ENCODE data around the gene WFDC8. TPM values are rescaled to one million over a fixed set of nuclear protein-coding genes. Genes with fewer than 3 reads are reported as not detected.

Gene WFDC8
- total RNA-seq, 2 experiments from 2014 or later: not detected

- H3K9me3 Mint-ChIP-seq: no peaks in the 10 kb centered on the region
- no peaks in the 10 kb centered on the region for H3K36me3 Mint-ChIP-seq
- no peaks in the 10 kb centered on the region for H3K4me1 Mint-ChIP-seq
- H3K27me3 Mint-ChIP-seq: peaks cover 23% of the 10 kb centered on the region
- no peak overlapping the region for H3K27ac Mint-ChIP-seq
- no peak overlapping the region for H3K4me3 Mint-ChIP-seq
- no peak for DNase-seq
Observed at GRCh38 chr20:45523821-45524220, 55.3 kb downstream of the WFDC8 start.

DNA sequence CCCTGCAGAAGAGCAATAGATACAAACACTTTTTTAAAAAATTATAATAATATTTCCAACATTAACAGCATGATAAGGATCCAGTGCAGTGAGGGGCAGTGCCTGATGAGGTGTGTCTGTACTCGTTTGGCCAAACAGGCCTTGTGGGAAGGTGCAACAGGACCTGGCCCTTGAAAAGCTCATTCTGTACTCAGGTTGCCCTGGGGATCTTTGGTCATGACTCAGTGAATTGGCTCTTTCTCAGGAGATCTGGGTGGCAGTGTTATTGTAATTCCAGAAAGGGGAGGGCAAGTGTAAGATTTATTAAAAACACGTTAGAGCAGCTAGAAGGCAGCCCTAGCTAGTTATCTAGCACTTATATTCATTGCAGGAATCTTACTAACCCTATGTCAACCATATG, 60.8 kb downstream of the WFDC8 start:
- Mint-ChIP-seq H3K4me1 (no peaks in the 10 kb centered on the region), H3K4me3 (no peak overlapping the region)

GRCh38 chr20:45515147-45515913, 63.8 kb downstream of the WFDC8 start, which contains the start of gene SPINT3:
Gene SPINT3 (minus strand): TSS chr20:45515622. CDS start chr20:45515608, 14 bp downstream.
- Mint-ChIP-seq H3K9me3 (no peaks in the 10 kb centered on the region), H3K4me3 (no peak within 1 kb of the TSS)
- DNase-seq: no peak

More for the DNA sequence above, 60.8 kb downstream of the WFDC8 start:
- peaks cover 27% of the 10 kb centered on the region for H3K27me3 Mint-ChIP-seq
- H3K36me3 Mint-ChIP-seq: no peaks in the 10 kb centered on the region
- no peak overlapping the region for H3K27ac Mint-ChIP-seq
- no peaks in the 10 kb centered on the region for H3K9me3 Mint-ChIP-seq
- no peak for DNase-seq

GRCh38 chr20:45510242-45510862, 68.7 kb downstream of the WFDC8 start:
- no peaks in the 10 kb centered on the region for H3K36me3 Mint-ChIP-seq
- no peak for DNase-seq
- H3K4me1 Mint-ChIP-seq: peaks cover 15% of the 10 kb centered on the region
- no peaks in the 10 kb centered on the region for H3K9me3 Mint-ChIP-seq
- H3K4me3 Mint-ChIP-seq: no peak overlapping the region
- no peak overlapping the region for H3K27ac Mint-ChIP-seq
- peaks cover 55% of the 10 kb centered on the region for H3K27me3 Mint-ChIP-seq

More at GRCh38 chr20:45515147-45515913, 63.8 kb downstream of the WFDC8 start, which contains the start of gene SPINT3:
- no peak within 1 kb of the TSS for H3K27ac Mint-ChIP-seq
- peaks cover 38% of the 10 kb centered on the region for H3K27me3 Mint-ChIP-seq
- H3K36me3 Mint-ChIP-seq: no peaks in the 10 kb centered on the region
- no peaks in the 10 kb centered on the region for H3K4me1 Mint-ChIP-seq

DNA sequence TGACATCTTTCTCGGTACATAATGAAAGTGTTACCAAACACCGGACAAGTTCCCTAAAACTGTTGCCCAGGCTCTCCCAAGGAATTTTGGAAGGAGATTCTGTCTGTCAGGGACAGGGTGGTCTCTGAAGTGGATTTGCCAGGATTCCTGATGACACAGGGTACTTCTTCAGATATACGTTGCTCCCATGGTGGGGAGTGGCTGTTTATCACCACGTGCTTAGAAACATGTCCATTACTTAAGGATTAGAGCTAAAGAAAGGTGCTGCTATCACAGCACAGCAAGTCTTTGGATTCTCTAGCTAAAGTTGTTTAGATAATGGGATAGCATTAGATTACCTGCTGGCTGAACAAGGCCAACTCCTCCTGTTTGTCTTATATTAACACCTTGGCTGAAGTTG, 70.0 kb downstream of the WFDC8 start:
- no peak overlapping the region for H3K27ac Mint-ChIP-seq
- no peaks in the 10 kb centered on the region for H3K36me3 Mint-ChIP-seq
- H3K27me3 Mint-ChIP-seq: peaks cover 59% of the 10 kb centered on the region
- peaks cover 15% of the 10 kb centered on the region for H3K4me1 Mint-ChIP-seq
- no peak for DNase-seq
- no peak overlapping the region for H3K4me3 Mint-ChIP-seq
- no peaks in the 10 kb centered on the region for H3K9me3 Mint-ChIP-seq

- H3K27me3 Mint-ChIP-seq: peaks cover 59% of the 10 kb centered on the region
- DNase-seq: peak; percentile 5
- H3K9me3 Mint-ChIP-seq: no peaks in the 10 kb centered on the region
- peaks cover 15% of the 10 kb centered on the region for H3K4me1 Mint-ChIP-seq
- H3K36me3 Mint-ChIP-seq: no peaks in the 10 kb centered on the region
- H3K4me3 Mint-ChIP-seq: no peak overlapping the region
- H3K27ac Mint-ChIP-seq: no peak overlapping the region
Observed at GRCh38 chr20:45508068-45508886, 70.8 kb downstream of the WFDC8 start.

- no peak overlapping the region for H3K27ac Mint-ChIP-seq
- peaks cover 15% of the 10 kb centered on the region for H3K4me1 Mint-ChIP-seq
- no peak overlapping the region for H3K4me3 Mint-ChIP-seq
- H3K9me3 Mint-ChIP-seq: no peaks in the 10 kb centered on the region
- H3K27me3 Mint-ChIP-seq: peaks cover 53% of the 10 kb centered on the region
- DNase-seq: no peak
- H3K36me3 Mint-ChIP-seq: no peaks in the 10 kb centered on the region
Observed at GRCh38 chr20:45507011-45507820, 71.9 kb downstream of the WFDC8 start.

DNA sequence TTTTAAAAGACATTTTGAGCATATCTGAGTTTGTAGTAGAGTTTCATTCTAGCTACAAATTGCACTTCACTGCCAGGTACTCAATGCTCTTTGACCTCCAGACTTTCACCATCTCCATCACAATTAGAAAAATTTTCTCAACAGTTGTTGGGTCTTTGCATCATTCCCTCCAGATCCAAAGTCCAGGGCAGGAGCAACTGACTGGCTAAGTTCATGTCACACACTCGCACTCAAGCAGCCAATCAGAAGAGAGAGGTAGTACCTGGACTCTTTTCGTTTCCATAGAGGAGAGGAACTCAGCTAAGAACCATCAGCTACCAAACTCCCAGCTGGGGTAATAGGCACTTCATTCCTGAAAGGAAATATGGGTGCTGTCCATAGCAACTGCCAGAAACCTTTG, 72.7 kb downstream of the WFDC8 start:
- no peak overlapping the region for H3K27ac Mint-ChIP-seq
- DNase-seq: no peak
- peaks cover 59% of the 10 kb centered on the region for H3K27me3 Mint-ChIP-seq
- no peak overlapping the region for H3K4me3 Mint-ChIP-seq
- H3K36me3 Mint-ChIP-seq: no peaks in the 10 kb centered on the region
- H3K9me3 Mint-ChIP-seq: no peaks in the 10 kb centered on the region
- H3K4me1 Mint-ChIP-seq: peaks cover 15% of the 10 kb centered on the region

DNA sequence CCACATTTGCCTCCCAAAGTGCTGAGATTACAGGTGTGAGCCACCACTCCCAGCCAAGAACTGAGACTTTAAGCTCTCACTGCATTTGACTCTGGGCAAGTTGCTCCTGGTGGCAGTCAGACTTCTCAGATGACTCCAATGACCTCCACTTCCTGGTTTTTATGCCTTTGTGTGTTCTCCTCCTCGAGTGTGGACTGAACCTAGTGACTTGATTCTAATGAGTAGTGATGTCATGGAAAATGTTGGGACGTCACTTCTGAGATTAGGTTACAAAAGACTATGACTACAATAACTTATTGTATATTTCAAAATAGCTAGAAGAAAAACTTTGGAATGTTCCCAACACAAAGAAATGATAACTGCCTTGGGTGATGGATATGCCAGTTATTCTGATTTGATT, 75.7 kb downstream of the WFDC8 start:
- Mint-ChIP-seq H3K9me3 (no peaks in the 10 kb centered on the region), H3K4me3 (no peak overlapping the region), H3K36me3 (no peaks in the 10 kb centered on the region), H3K4me1 (peaks cover 15% of the 10 kb centered on the region), H3K27me3 (peaks cover 61% of the 10 kb centered on the region), H3K27ac (no peak overlapping the region)
- no peak for DNase-seq

- Mint-ChIP-seq H3K4me1 (peaks cover 7% of the 10 kb centered on the region), H3K27me3 (peaks cover 57% of the 10 kb centered on the region), H3K36me3 (no peaks in the 10 kb centered on the region), H3K27ac (no peak overlapping the region), H3K4me3 (no peak overlapping the region), H3K9me3 (no peaks in the 10 kb centered on the region)
- DNase-seq: no peak
Observed at GRCh38 chr20:45502561-45502960, 76.5 kb downstream of the WFDC8 start.

Other genes starting within 250 kb of the WFDC8 start
- 10 to 100 TPM; 24.6 to 25.5 TPM for gene SDC4, start 230.9 kb downstream of the WFDC8 start, total RNA-seq
- 10 to 100 TPM; 21.5 to 26.6 TPM for gene SYS1, start 216.1 kb downstream of the WFDC8 start, total RNA-seq
- under 1 TPM; 0.40 to 0.41 TPM for gene TP53TG5, start 201.0 kb downstream of the WFDC8 start, total RNA-seq
- gene DBNDD2, start 171.0 kb downstream of the WFDC8 start, total RNA-seq: 10 to 100 TPM; 18.1 to 20.1 TPM
- 10 to 100 TPM; 48.0 to 55.4 TPM for gene PIGT, start 163.1 kb downstream of the WFDC8 start, total RNA-seq
- under 1 TPM in 1 of 2 experiments, not detected in 1; 0.98 TPM for gene WFDC2, start 109.5 kb downstream of the WFDC8 start, total RNA-seq
- not detected for gene SPINT3, start 63.7 kb downstream of the WFDC8 start, total RNA-seq
- gene WFDC6, start 39.8 kb downstream of the WFDC8 start, total RNA-seq: not detected
- not detected for gene EPPIN, start 31.9 kb downstream of the WFDC8 start, total RNA-seq
- not detected for gene WFDC10A, start 50.5 kb upstream of the WFDC8 start, total RNA-seq
- gene WFDC9, start 52.0 kb upstream of the WFDC8 start, total RNA-seq: not detected
- gene WFDC11, start 91.0 kb upstream of the WFDC8 start, total RNA-seq: not detected
- not detected for gene WFDC13, start 122.8 kb upstream of the WFDC8 start, total RNA-seq
- not detected for gene WFDC10B, start 125.7 kb upstream of the WFDC8 start, total RNA-seq
- gene SPINT4, start 143.1 kb upstream of the WFDC8 start, total RNA-seq: not detected
- not detected for gene WFDC3, start 212.6 kb upstream of the WFDC8 start, total RNA-seq
- gene DNTTIP1, start 212.7 kb upstream of the WFDC8 start, total RNA-seq: 10 to 100 TPM; 31.1 to 31.5 TPM
- gene UBE2C, start 233.4 kb upstream of the WFDC8 start, total RNA-seq: 100 to 1,000 TPM; 185 to 188 TPM
- gene TNNC2, start 248.0 kb upstream of the WFDC8 start, total RNA-seq: not detected